Natural killer cell treated with Interleukin-12 subunit alpha and Interleukin-12 subunit beta and Interleukin-15 and Interleukin-18, amount 100 ng/mL, for 72 hours (primary cell): ENCODE measurements around the gene FAM181A. TPM values are rescaled to one million over a fixed set of nuclear protein-coding genes. Genes with fewer than 3 reads are reported as not detected.

Experiments
- ATAC-seq, 2 donors: fragments of 150-1000 bp; cut with Tn5 transposase in 1 of 2; sonication (Bioruptor Pico), chemical (Tn5 transposase) in 1 of 2; 2 replicates each; pipeline ENCODE4 v1.10.0; 2021
- DNase-seq: peaks from one replicate; pipeline ENCODE4 v3.0.0; 2022; ENCODE audit warnings: low spot score
- H3K27ac Mint-ChIP-seq, 2 donors: 1 replicate in 1 of 2; 2 replicates in 1 of 2; pipeline ENCODE4 v1.8.0; 2022; ENCODE audit warnings: mixed read lengths in 2 of 2, mild to moderate bottlenecking in 1 of 2, moderate library complexity in 1 of 2
- H3K27me3 Mint-ChIP-seq, 2 donors: 1 replicate in 1 of 2; 2 replicates in 1 of 2; pipeline ENCODE4 v1.8.0; 2022; ENCODE audit warnings: mixed read lengths in 2 of 2
- H3K36me3 Mint-ChIP-seq: one replicate; pipeline ENCODE4 v1.8.0; 2022; ENCODE audit warnings: mixed read lengths
- H3K4me1 Mint-ChIP-seq, 2 donors: 1 replicate in 1 of 2; 2 replicates in 1 of 2; pipeline ENCODE4 v1.8.0; 2022; ENCODE audit warnings: low read depth in 2 of 2, mixed read lengths in 2 of 2, mild to moderate bottlenecking in 1 of 2
- H3K4me3 Mint-ChIP-seq: one replicate; pipeline ENCODE4 v1.8.0; 2022; ENCODE audit warnings: mixed read lengths
- H3K9me3 Mint-ChIP-seq: 2 replicates; pipeline ENCODE4 v1.8.0; 2022; ENCODE audit warnings: mixed read lengths
- total RNA-seq, 2 donors: library from RNA; stranded (reverse); gene quantifications; one replicate each; pipeline ENCODE4 v1.2.3, GENCODE V29; 2022

Gene FAM181A
- total RNA-seq, 2 donors from 2014 or later, result not detected

DNA sequence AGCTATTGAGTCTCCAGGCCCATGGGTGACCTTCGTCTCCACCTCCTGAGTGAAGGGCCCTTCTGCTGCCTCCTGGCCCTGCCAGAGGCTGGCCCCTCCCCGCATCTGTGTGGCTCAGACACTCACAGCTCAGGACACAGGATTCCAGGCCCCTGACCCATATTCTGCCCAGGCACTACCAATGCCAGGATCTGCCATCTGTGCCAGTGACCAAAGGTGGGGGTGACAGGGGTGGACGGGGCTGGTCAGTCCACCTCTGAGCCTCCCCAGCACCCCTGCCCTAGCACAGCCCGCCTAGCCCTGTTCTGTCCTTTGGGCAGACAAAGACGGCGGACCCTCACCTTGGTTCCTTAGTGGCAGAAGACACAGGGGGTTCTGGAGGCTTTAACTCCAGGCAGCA is 46.5 kb downstream of the FAM181A start:
- Mint-ChIP-seq H3K27ac (peak overlapping the region; percentile 63 to 71), H3K4me1 (peaks cover 50 to 62% of the 10 kb centered on the region in 2 donors), H3K4me3 (no peak overlapping the region)

DNA sequence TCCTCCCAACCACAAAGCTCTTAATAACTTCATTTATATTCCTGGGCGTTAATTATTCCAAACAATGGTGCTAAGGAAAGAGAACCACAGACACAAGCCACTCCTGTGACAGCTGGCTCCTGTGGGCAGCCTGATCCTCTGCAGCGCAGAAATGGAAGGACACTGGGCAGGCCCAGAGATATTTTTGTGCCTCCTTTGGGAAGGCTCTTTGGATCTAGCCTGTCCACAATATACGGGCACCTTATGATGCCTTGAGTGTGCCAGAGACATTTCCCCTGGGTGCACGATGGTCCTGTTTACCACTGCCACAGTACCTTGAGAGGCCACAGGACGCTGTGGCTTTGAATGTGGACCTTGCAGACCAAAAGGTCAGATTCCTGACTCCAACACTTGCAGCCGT is 47.2 kb downstream of the FAM181A start:
- Mint-ChIP-seq H3K27me3 (peaks cover 6 to 13% of the 10 kb centered on the region in 2 donors), H3K4me1 (peaks cover 48 to 60% of the 10 kb centered on the region in 2 donors), H3K36me3 (peaks cover 16% of the 10 kb centered on the region), H3K27ac (peak overlapping the region; percentile 26 to 71), H3K9me3 (peaks cover 4% of the 10 kb centered on the region), H3K4me3 (no peak overlapping the region)
- DNase-seq, result no peak
- no peak for ATAC-seq

More for the DNA sequence above, 46.5 kb downstream of the FAM181A start:
- peaks cover 6 to 13% of the 10 kb centered on the region in 2 donors for H3K27me3 Mint-ChIP-seq
- ATAC-seq (no peak), DNase-seq (no peak)
- H3K9me3 Mint-ChIP-seq, result peaks cover 4% of the 10 kb centered on the region
- peaks cover 16% of the 10 kb centered on the region for H3K36me3 Mint-ChIP-seq

DNA sequence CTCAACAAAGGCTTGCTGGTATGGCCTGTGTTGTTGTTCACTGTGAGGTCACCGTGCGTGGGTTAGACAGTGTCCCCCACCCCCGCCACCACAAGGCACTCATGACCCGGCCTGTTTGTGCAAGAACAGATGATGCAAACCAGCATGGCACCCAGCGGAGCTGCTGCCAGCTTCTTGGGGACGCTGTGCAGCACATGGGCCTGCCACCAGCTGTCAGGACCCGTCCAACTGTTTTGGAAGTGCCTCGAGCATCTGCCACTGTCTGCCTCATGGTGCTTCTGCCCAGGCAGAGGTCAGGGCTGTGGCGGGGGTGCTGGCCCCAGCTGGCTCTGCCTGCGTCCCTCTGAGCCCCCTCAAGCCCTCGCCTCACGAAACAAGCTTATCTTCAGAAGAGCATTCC is 47.7 kb downstream of the FAM181A start:
- DNase-seq (no peak), ATAC-seq (no peak)
- H3K9me3 Mint-ChIP-seq, result peaks cover 4% of the 10 kb centered on the region
- peaks cover 48 to 60% of the 10 kb centered on the region in 2 donors for H3K4me1 Mint-ChIP-seq
- H3K4me3 Mint-ChIP-seq, result no peak overlapping the region
- peak overlapping the region in 1 of 2 donors; percentile 94 for H3K27ac Mint-ChIP-seq
- H3K27me3 Mint-ChIP-seq, result peaks cover 6 to 13% of the 10 kb centered on the region in 2 donors
- H3K36me3 Mint-ChIP-seq, result peaks cover 16% of the 10 kb centered on the region

DNA sequence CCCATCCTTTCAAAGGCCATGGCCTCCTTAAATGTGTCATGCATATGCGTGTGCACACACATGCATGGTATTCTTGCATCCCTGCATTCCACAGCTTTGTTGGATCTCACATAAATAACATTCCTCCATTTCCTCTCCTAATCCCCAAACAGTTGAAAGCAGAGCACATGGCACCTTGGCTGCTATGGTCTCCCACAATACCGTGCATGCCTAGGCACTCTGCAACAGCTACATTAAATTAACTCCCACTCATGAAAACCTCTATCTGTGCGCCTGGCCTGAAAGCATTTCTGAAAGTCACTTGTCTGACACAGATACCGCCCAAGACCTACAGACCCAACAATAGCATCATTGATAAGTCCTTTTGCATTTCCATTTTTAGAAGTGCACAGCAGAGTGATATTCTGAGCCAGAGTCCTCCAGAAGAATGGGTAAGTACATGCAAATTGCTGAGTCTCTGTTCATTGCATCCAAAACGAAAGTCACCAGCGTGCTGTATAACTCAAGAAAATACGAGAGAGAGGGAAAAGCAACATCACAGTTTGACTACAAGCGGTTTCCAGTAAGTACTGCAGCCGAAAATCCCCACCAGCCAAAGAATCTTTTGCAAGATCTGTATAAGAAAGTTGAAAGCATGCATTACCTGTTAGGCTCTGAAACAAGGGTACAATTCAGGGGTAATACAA is 48.8 kb downstream of the FAM181A start:
- DNase-seq, result no peak
- Mint-ChIP-seq H3K4me3 (peak overlapping the region; percentile 85), H3K4me1 (peaks cover 45 to 56% of the 10 kb centered on the region in 2 donors), H3K36me3 (peaks cover 16% of the 10 kb centered on the region), H3K9me3 (peaks cover 4% of the 10 kb centered on the region), H3K27ac (peak overlapping the region; percentile 65 to 94), H3K27me3 (peaks cover 6 to 18% of the 10 kb centered on the region in 2 donors)
- ATAC-seq, result peak in 1 of 2 donors; percentile 54

DNA sequence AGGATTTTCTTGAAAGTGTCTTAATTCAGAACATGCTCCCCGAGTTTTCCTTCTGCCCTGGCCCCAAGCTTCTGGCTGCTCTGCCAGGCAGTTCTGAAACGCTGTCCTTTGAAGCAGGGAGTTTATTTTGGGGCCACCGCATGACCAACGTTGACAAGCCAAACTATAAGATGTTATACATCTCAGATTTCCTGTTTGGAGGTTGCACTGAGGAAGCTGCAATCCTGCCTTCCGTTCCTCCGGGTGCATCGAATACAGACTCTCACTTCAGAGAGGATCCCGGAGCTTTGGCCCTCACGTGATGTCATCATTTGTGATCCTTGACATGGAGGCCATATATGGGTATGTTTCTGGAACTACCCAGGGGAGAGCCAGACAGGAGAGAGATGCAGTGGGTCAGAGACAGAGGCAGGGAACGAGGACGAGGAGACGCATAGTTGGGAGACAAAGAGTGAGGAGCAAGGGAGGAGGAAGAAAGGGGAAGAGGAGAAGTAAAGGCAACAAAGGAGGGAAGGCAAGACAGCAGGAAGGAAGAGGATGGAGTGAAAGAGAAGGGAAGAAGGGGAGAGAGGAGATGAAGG is 49.4 kb downstream of the FAM181A start, which contains the start of gene ASB2:
TSS of gene ASB2 (minus strand) at position 94 of the 581 bp plus-strand sequence. CDS start 12,031 bp downstream, outside the sequence.
- H3K36me3 Mint-ChIP-seq, result peaks cover 16% of the 10 kb centered on the region
- peak within 1 kb of the TSS; percentile 85 for H3K4me3 Mint-ChIP-seq
- peaks cover 39 to 49% of the 10 kb centered on the region in 2 donors for H3K4me1 Mint-ChIP-seq
- H3K27ac Mint-ChIP-seq, result peak within 1 kb of the TSS; percentile 78 to 94
- peaks cover 6 to 18% of the 10 kb centered on the region in 2 donors for H3K27me3 Mint-ChIP-seq
- ATAC-seq, result peak in 1 of 2 donors; percentile 46
- peaks cover 4% of the 10 kb centered on the region for H3K9me3 Mint-ChIP-seq
- no peak for DNase-seq

DNA sequence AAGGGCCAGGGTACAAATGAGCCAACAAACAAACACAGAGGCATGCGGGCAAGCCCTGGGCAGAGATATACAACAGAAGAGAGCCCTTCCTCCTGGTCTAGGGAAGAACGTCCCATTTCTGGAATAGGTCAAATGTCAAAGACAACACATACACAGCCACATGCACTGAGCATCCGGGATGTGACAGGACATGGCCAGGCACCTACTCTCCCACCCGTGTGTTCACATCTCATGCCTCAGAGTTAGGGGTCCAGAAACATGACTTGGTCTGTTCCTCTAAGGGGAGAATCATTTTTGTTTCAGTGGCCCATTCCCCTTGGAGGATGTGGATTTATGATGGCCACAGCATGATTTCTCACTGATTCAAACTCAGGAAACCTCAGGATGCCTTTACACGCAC is 50.0 kb downstream of the FAM181A start:
- H3K36me3 Mint-ChIP-seq, result peaks cover 16% of the 10 kb centered on the region
- peak overlapping the region; percentile 78 to 94 for H3K27ac Mint-ChIP-seq
- H3K4me1 Mint-ChIP-seq, result peaks cover 34 to 43% of the 10 kb centered on the region in 2 donors
- ATAC-seq, result no peak
- H3K9me3 Mint-ChIP-seq, result peaks cover 4% of the 10 kb centered on the region
- peaks cover 6 to 18% of the 10 kb centered on the region in 2 donors for H3K27me3 Mint-ChIP-seq
- H3K4me3 Mint-ChIP-seq, result peak overlapping the region; percentile 85
- DNase-seq, result no peak

DNA sequence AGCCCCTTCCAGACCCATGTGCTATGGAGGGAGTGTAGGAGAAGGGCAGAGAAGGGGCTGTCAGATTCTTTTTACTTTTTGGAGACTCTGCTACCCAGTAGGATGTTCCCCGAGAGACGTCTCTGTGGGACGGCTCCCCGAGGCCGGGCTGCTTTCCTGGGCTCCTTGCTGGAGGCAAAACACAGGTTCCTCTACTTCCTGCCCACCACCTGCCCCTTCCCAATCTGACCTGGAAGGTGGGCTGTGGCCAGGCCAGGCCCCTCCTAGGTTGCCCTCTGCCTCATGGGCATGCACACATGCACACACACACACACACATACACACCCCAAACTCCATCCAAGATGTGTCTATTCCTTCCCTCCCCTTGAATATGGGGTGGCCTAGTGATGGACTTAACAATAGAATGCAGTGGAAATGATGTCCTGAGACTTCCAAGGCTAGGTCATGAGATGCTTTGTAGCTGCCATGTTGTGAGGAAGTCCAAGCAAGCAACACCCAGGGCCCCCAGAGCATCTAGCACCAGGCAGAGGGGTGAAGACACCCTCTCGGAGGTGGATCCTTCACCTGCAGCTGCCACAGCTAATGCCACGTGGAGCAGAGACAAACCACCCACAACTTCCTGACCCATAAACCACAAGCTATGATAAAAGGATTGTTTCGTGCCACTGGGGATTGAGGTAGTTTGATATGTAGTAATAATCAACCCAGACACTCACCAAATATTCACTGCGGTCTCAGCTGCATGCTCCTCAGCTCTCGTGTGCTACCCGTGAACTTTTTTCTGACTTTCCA is 50.8 kb downstream of the FAM181A start:
- Mint-ChIP-seq H3K27ac (peak overlapping the region; percentile 78 to 94), H3K27me3 (peaks cover 6 to 18% of the 10 kb centered on the region in 2 donors), H3K4me1 (peaks cover 34 to 39% of the 10 kb centered on the region in 2 donors), H3K4me3 (peak overlapping the region; percentile 85), H3K9me3 (peaks cover 4% of the 10 kb centered on the region), H3K36me3 (peaks cover 16% of the 10 kb centered on the region)
- peak; percentile 81 for ATAC-seq
- no peak for DNase-seq

DNA sequence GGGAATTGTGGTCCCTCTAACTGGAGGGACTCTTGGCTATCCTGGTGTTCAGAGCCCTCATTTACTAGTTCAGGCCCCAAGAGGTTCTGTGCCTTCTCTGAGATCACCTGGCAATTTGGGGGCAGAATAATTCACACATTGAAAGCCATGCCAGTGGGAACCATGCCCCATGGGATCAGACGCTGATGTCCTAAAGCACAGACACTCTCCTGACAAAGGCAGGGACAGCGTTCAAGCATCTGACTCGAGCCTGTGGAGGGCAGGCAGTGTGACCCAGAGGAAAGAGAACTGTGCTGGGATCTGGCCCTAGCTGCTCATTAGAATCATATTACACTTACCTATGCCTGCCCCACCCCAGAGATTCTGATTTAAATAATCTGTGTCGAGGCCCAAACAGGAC is 51.6 kb downstream of the FAM181A start:
- Mint-ChIP-seq H3K36me3 (peaks cover 16% of the 10 kb centered on the region), H3K9me3 (peaks cover 4% of the 10 kb centered on the region), H3K27me3 (peaks cover 6 to 18% of the 10 kb centered on the region in 2 donors), H3K4me3 (peak overlapping the region; percentile 85), H3K27ac (peak overlapping the region; percentile 78 to 94), H3K4me1 (peaks cover 34 to 39% of the 10 kb centered on the region in 2 donors)
- ATAC-seq, result peak in 1 of 2 donors; percentile 2
- DNase-seq, result no peak

Other genes starting within 250 kb of the FAM181A start
- not detected for gene PRIMA1, start 138.9 kb upstream of the FAM181A start, total RNA-seq
- gene ASB2, start 49.2 kb downstream of the FAM181A start, total RNA-seq, result 10 to 100 TPM; 12.3 to 55.1 TPM
- gene CCDC197, start 70.0 kb downstream of the FAM181A start, total RNA-seq, result not detected
- gene OTUB2, start 99.0 kb downstream of the FAM181A start, total RNA-seq, result under 1 TPM; 0.14 to 0.22 TPM
- 100 to 1,000 TPM; 168 to 241 TPM for gene DDX24, start 153.9 kb downstream of the FAM181A start, total RNA-seq
- 10 to 100 TPM; 22.9 to 23.0 TPM for gene IFI27L1, start 154.0 kb downstream of the FAM181A start, total RNA-seq
- gene IFI27, start 183.4 kb downstream of the FAM181A start, total RNA-seq, result 1 to 10 TPM; 1.5 to 1.7 TPM
- gene IFI27L2, start 202.3 kb downstream of the FAM181A start, total RNA-seq, result 10 to 100 TPM; 61.3 to 73.8 TPM
- under 1 TPM in 1 of 2 donors, not detected in 1; 0.73 TPM for gene PPP4R4, start 247.0 kb downstream of the FAM181A start, total RNA-seq